Liver (tissue), 9 donors: ENCODE data around the gene PKD1L1. TPM values are rescaled to one million over a fixed set of nuclear protein-coding genes. Genes with fewer than 3 reads are reported as not detected.

Experiments used
- DNase-seq: peaks from one replicate; pipeline ENCODE4 v3.0.0-alpha.2; 2017; ENCODE audit warnings: low spot score
- H3K27ac ChIP-seq, 2 donors: one replicate each; pipeline ENCODE4 v1.7.0; 2013; ENCODE audit warnings: inconsistent platforms in 2 of 2, low read length in 2 of 2, control low read depth in 1 of 2, low read depth in 1 of 2, mild to moderate bottlenecking in 1 of 2
- H3K27me3 ChIP-seq, 4 donors: one replicate each; pipeline versions ENCODE4 v1.6.1 to v1.7.0; 2013; ENCODE audit warnings: low read length in 3 of 4, inconsistent platforms in 1 of 4, mild to moderate bottlenecking in 1 of 4, moderate library complexity in 1 of 4; ENCODE audit not compliant: control insufficient read depth in 4 of 4, insufficient read depth in 4 of 4
- H3K36me3 ChIP-seq, 4 donors: one replicate each; pipeline versions ENCODE4 v1.6.1 to v1.7.0; 2013; ENCODE audit warnings: low read length in 3 of 4, mild to moderate bottlenecking in 3 of 4, low read depth in 1 of 4, moderate library complexity in 1 of 4; ENCODE audit not compliant: control insufficient read depth in 4 of 4, insufficient read depth in 3 of 4
- H3K4me1 ChIP-seq, 4 donors: one replicate each; pipeline versions ENCODE4 v1.6.1 to v1.7.0; 2013; ENCODE audit warnings: low read length in 3 of 4, mild to moderate bottlenecking in 3 of 4, moderate library complexity in 1 of 4; ENCODE audit not compliant: control insufficient read depth in 4 of 4, insufficient read depth in 4 of 4
- H3K4me3 ChIP-seq, 3 donors: one replicate each; pipeline versions ENCODE4 v1.6.1 to v1.7.0; 2013; ENCODE audit warnings: low read length in 3 of 3, control low read depth in 1 of 3, low read depth in 1 of 3, mild to moderate bottlenecking in 1 of 3
- H3K9ac ChIP-seq, 2 donors: one replicate each; pipeline ENCODE4 v1.7.0; 2013; ENCODE audit warnings: low read length in 2 of 2, mild to moderate bottlenecking in 2 of 2, moderate library complexity in 2 of 2, control low read depth in 1 of 2, low read depth in 1 of 2
- H3K9me3 ChIP-seq, 4 donors: one replicate each; pipeline versions ENCODE4 v1.6.1 to v1.7.0; 2013; ENCODE audit warnings: low read length in 3 of 4; ENCODE audit not compliant: control insufficient read depth in 4 of 4
- CTCF ChIP-seq: fragments of 150-350 bp; IDR thresholded peaks from 2 replicates; pipeline ENCODE4 v1.5.1; 2017; ENCODE audit warnings: improper control_type of control experiment, low read depth, low read length; ENCODE audit not compliant: missing input control
- EGR1 ChIP-seq, 2 donors: IDR thresholded peaks; 2 replicates each; pipeline ENCODE4 v1.6.1; 2016 to 2018; ENCODE audit warnings: antibody characterized with exemption in 2 of 2, low read depth in 2 of 2
- FOXA1 ChIP-seq: IDR thresholded peaks from 2 replicates; pipeline ENCODE4 v1.6.1; 2016; ENCODE audit warnings: antibody characterized with exemption
- FOXA2 ChIP-seq: IDR thresholded peaks from 2 replicates; pipeline ENCODE4 v1.6.1; 2016; ENCODE audit warnings: antibody characterized with exemption
- GABPA ChIP-seq, 2 donors: IDR thresholded peaks in 1 of 2; conservative IDR thresholded peaks in 1 of 2; 2 replicates each; pipeline ENCODE4 v1.6.1; 2016; ENCODE audit warnings: antibody characterized with exemption in 2 of 2, mild to moderate bottlenecking in 1 of 2, moderate library complexity in 1 of 2
- HNF4A ChIP-seq, 2 donors: conservative IDR thresholded peaks; 2 replicates each; pipeline ENCODE4 v1.6.1; 2016; ENCODE audit warnings: antibody characterized with exemption in 2 of 2, mild to moderate bottlenecking in 2 of 2
- HNF4G ChIP-seq: IDR thresholded peaks from 2 replicates; pipeline ENCODE4 v1.6.1; 2016; ENCODE audit warnings: antibody characterized with exemption
- JUND ChIP-seq, 2 donors: IDR thresholded peaks; 2 replicates each; pipeline ENCODE4 v1.6.1; 2016; ENCODE audit warnings: antibody characterized with exemption in 2 of 2
- NR2F2 ChIP-seq: IDR thresholded peaks from 2 replicates; pipeline ENCODE4 v1.6.1; 2016; ENCODE audit warnings: antibody characterized with exemption
- RAD21 ChIP-seq, 2 donors: IDR thresholded peaks; 2 replicates each; pipeline ENCODE4 v1.6.1; 2016; ENCODE audit warnings: antibody characterized with exemption in 2 of 2, mild to moderate bottlenecking in 2 of 2
- REST ChIP-seq: IDR thresholded peaks from 2 replicates; pipeline ENCODE4 v1.6.1; 2016; ENCODE audit warnings: antibody characterized with exemption, mild to moderate bottlenecking
- RXRA ChIP-seq, 2 donors: IDR thresholded peaks; 2 replicates each; pipeline ENCODE4 v1.6.1; 2017 to 2018; ENCODE audit warnings: antibody characterized with exemption in 2 of 2, mild to moderate bottlenecking in 1 of 2
- SP1 ChIP-seq: IDR thresholded peaks from 2 replicates; pipeline ENCODE4 v1.6.1; 2018; ENCODE audit warnings: antibody characterized with exemption, mild to moderate bottlenecking
- TAF1 ChIP-seq: conservative IDR thresholded peaks from 2 replicates; pipeline ENCODE4 v1.6.1; 2016; ENCODE audit warnings: antibody characterized with exemption, mild to moderate bottlenecking
- YY1 ChIP-seq: IDR thresholded peaks from 2 replicates; pipeline ENCODE4 v1.6.1; 2016; ENCODE audit warnings: antibody characterized with exemption, mild to moderate bottlenecking
- WGBS: extraction: QIAGEN DNeasy Blood & Tissue Kit; methylation state at CpG from one replicate; pipeline ENCODE4 v1.1.7; 2013; 5-methylcytosine and 5-hydroxymethylcytosine counted together
- polyA plus RNA-seq, 2 donors: library from polyadenylated mRNA; stranded (reverse) in 1 of 2; unstranded in 1 of 2; fragments of 200-250 nt in 1 of 2; fragments of >200 nt in 1 of 2; fragmentation: Nextera tagmentation in 1 of 2; extraction: Ambion mirVana in 1 of 2; gene quantifications; one replicate each; pipeline versions ENCODE4 v1.2.1 to v1.2.3, GENCODE V29; 2013 to 2015
- total RNA-seq, 2 donors: library from RNA; depleted of rRNA; stranded (reverse); fragments of >200 nt; gene quantifications; one replicate each; pipeline ENCODE4 v1.2.3, GENCODE V29; 2014
- donor health status: healthy.
- donor health status: healthy.
- donor health status: healthy.
- donor health status: healthy.
- donor health status: healthy.

PKD1L1 gene
- total and polyA plus RNA-seq, 4 donors: 0.08 to 0.25 (median 0.11) TPM

GRCh38 chr7:47818796-47819606, 129.3 kb downstream of the PKD1L1 start:
- Histone ChIP-seq H3K9ac (no peak overlapping the region), H3K27ac (no peak overlapping the region), H3K27me3 (no peaks in the 10 kb centered on the region), H3K4me1 (peaks cover 0 to 2% (median 0%) of the 10 kb centered on the region in 4 donors), H3K36me3 (no peaks in the 10 kb centered on the region), H3K4me3 (no peak overlapping the region), H3K9me3 (no peaks in the 10 kb centered on the region)
- no peak for TF ChIP-seq GABPA (IDR thresholded peaks at IDR 0.05 in 1 of 2, conservative IDR thresholded peaks at IDR 0.05 in 1 of 2)
- TF ChIP-seq FOXA2: no peak
- TF ChIP-seq HNF4A (conservative IDR thresholded peaks at IDR 0.05): no peak
- TF ChIP-seq RXRA (IDR thresholded peaks at IDR 0.05): peak; percentile 7 to 22
- TF ChIP-seq NR2F2: no peak
- peak; percentile 97 for TF ChIP-seq CTCF
- no peak for TF ChIP-seq YY1
- peak; percentile 99 for TF ChIP-seq RAD21 (IDR thresholded peaks at IDR 0.05)
- DNase-seq: peak; percentile 71
- WGBS: 63% methylated on average over 6 of the region's 6 CpGs

GRCh38 chr7:47817917-47818316, 130.3 kb downstream of the PKD1L1 start:
- 89% methylated on average over 3 of the region's 3 CpGs for WGBS
- no peak for DNase-seq
- Histone ChIP-seq H3K9ac (no peak overlapping the region), H3K27me3 (no peaks in the 10 kb centered on the region), H3K36me3 (no peaks in the 10 kb centered on the region), H3K9me3 (no peaks in the 10 kb centered on the region), H3K4me3 (no peak overlapping the region), H3K4me1 (peaks cover 0 to 2% (median 0%) of the 10 kb centered on the region in 4 donors), H3K27ac (no peak overlapping the region)
- TF ChIP-seq JUND (IDR thresholded peaks at IDR 0.05): no peak
- TF ChIP-seq CTCF: no peak
- TF ChIP-seq RAD21 (IDR thresholded peaks at IDR 0.05): peak; percentile 15 to 16
- TF ChIP-seq NR2F2: no peak

- Histone ChIP-seq H3K4me1 (peaks cover 0 to 2% (median 0%) of the 10 kb centered on the region in 4 donors), H3K27me3 (no peaks in the 10 kb centered on the region), H3K4me3 (no peak overlapping the region), H3K27ac (no peak overlapping the region), H3K36me3 (no peaks in the 10 kb centered on the region), H3K9ac (no peak overlapping the region), H3K9me3 (no peaks in the 10 kb centered on the region)
- no peak for DNase-seq
- 85% methylated on average over 4 of the region's 4 CpGs for WGBS
- TF ChIP-seq NR2F2: no peak
- TF ChIP-seq SP1: no peak
- no peak for TF ChIP-seq YY1
- no peak for TF ChIP-seq JUND (IDR thresholded peaks at IDR 0.05)
- TF ChIP-seq RAD21 (IDR thresholded peaks at IDR 0.05): no peak
- no peak for TF ChIP-seq CTCF
- no peak for TF ChIP-seq HNF4G
- TF ChIP-seq REST: no peak
- no peak for TF ChIP-seq FOXA2
- no peak for TF ChIP-seq EGR1 (IDR thresholded peaks at IDR 0.05; ENCODE audit: low read depth in 2 of 2)
- TF ChIP-seq GABPA (IDR thresholded peaks at IDR 0.05 in 1 of 2, conservative IDR thresholded peaks at IDR 0.05 in 1 of 2): no peak
- TF ChIP-seq TAF1: no peak
- no peak for TF ChIP-seq FOXA1
- TF ChIP-seq HNF4A (conservative IDR thresholded peaks at IDR 0.05): no peak
These were observed 131.6 kb downstream of the PKD1L1 start for GRCh38 chr7:47816647-47817046.
